SK-N-SH treated with all-trans-retinoic acid at 6 μM for 48 hours (cell line): ENCODE data around the gene TTC39B.
A peak's percentile ranks its signal among the peaks of the same experiment; 100 is the strongest.

Experiments
- PPARA ChIP-seq: fragments of 250-450 bp; sonication (Bioruptor Pico); IDR thresholded peaks from 2 replicates; pipeline ENCODE4 v1.5.0; 2020; ENCODE audit warnings: mild to moderate bottlenecking, borderline replicate concordance
- TCF4 ChIP-seq: fragments of 250-450 bp; sonication (Bioruptor Pico); IDR thresholded peaks from 2 replicates; pipeline ENCODE4 v1.8.0; 2021; ENCODE audit warnings: mild to moderate bottlenecking, moderate library complexity, borderline replicate concordance
- ZFP30 ChIP-seq: fragments of 450-650 bp; formaldehyde crosslinking; IDR thresholded peaks from 2 replicates; pipeline ENCODE4 v1.5.0; 2022; ENCODE audit warnings: mild to moderate bottlenecking, moderate library complexity
- ZNF70 ChIP-seq: fragments of 450-650 bp; formaldehyde crosslinking; IDR thresholded peaks from 2 replicates; pipeline ENCODE4 v1.5.0; 2020; ENCODE audit warnings: mild to moderate bottlenecking, moderate library complexity
- TF ChIP-seq, protein P1 (sequence below): fragments of 250-450 bp; sonication (Bioruptor Pico); IDR thresholded peaks from 2 replicates; pipeline ENCODE4 v1.5.1; 2021; ENCODE audit warnings: mild to moderate bottlenecking, moderate library complexity
- TF ChIP-seq, protein P2 (sequence below): fragments of 250-450 bp; sonication (Bioruptor Pico); IDR thresholded peaks from 2 replicates; pipeline ENCODE4 v1.5.1; 2020; ENCODE audit warnings: low read depth, mild to moderate bottlenecking, moderate library complexity
- TF ChIP-seq, protein P3 (sequence below): fragments of 250-450 bp; sonication (Bioruptor Pico); IDR thresholded peaks from 2 replicates; pipeline ENCODE4 v1.8.0; 2021; ENCODE audit warnings: low read depth, mild to moderate bottlenecking, moderate library complexity, borderline replicate concordance

DNA sequence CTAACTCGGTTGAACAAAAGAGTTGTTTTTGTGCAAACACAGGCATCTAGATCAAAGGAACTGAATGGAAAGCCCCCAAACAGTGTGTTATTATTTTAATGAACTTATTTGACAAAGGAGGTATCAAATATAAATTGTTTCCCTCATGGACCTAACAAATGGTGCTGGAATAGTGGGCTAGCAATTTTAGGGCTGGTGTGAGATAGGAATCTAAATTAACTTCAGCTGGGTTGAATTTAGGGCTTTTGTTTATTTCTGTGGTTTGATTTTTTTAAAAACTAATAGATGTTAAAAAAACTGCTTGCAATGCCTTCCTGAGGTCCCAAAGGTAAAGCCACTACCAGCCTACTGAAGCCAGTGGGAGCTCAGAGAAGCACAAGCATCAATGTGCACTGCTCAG, 42.1 kb downstream of the TTC39B start:
- TF ChIP-seq, protein P1, sequence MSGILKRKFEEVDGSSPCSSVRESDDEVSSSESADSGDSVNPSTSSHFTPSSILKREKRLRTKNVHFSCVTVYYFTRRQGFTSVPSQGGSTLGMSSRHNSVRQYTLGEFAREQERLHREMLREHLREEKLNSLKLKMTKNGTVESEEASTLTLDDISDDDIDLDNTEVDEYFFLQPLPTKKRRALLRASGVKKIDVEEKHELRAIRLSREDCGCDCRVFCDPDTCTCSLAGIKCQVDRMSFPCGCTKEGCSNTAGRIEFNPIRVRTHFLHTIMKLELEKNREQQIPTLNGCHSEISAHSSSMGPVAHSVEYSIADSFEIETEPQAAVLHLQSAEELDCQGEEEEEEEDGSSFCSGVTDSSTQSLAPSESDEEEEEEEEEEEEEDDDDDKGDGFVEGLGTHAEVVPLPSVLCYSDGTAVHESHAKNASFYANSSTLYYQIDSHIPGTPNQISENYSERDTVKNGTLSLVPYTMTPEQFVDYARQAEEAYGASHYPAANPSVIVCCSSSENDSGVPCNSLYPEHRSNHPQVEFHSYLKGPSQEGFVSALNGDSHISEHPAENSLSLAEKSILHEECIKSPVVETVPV (CRISPR knock-in tag) = no peak
- TF ChIP-seq, protein P2, sequence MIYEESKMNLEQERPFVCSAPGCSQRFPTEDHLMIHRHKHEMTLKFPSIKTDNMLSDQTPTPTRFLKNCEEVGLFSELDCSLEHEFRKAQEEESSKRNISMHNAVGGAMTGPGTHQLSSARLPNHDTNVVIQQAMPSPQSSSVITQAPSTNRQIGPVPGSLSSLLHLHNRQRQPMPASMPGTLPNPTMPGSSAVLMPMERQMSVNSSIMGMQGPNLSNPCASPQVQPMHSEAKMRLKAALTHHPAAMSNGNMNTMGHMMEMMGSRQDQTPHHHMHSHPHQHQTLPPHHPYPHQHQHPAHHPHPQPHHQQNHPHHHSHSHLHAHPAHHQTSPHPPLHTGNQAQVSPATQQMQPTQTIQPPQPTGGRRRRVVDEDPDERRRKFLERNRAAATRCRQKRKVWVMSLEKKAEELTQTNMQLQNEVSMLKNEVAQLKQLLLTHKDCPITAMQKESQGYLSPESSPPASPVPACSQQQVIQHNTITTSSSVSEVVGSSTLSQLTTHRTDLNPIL = no peak
- TF ChIP-seq ZNF70 (CRISPR knock-in tag) (no peak), TCF4 (peak; percentile 64), ZFP30 (CRISPR knock-in tag) (no peak), PPARA (CRISPR knock-in tag) (no peak)
- TF ChIP-seq, protein P3, sequence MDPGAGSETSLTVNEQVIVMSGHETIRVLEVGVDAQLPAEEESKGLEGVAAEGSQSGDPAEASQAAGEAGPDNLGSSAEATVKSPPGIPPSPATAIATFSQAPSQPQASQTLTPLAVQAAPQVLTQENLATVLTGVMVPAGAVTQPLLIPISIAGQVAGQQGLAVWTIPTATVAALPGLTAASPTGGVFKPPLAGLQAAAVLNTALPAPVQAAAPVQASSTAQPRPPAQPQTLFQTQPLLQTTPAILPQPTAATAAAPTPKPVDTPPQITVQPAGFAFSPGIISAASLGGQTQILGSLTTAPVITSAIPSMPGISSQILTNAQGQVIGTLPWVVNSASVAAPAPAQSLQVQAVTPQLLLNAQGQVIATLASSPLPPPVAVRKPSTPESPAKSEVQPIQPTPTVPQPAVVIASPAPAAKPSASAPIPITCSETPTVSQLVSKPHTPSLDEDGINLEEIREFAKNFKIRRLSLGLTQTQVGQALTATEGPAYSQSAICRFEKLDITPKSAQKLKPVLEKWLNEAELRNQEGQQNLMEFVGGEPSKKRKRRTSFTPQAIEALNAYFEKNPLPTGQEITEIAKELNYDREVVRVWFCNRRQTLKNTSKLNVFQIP (CRISPR knock-in tag) = no peak
